ENCODE results near the gene MSANTD1. TPM values are rescaled to one million over a fixed set of nuclear protein-coding genes. Genes with fewer than 3 reads are reported as not detected.

Gene MSANTD1
- total RNA-seq, 1 donor from 2014 or later = 2.6 TPM

DNA sequence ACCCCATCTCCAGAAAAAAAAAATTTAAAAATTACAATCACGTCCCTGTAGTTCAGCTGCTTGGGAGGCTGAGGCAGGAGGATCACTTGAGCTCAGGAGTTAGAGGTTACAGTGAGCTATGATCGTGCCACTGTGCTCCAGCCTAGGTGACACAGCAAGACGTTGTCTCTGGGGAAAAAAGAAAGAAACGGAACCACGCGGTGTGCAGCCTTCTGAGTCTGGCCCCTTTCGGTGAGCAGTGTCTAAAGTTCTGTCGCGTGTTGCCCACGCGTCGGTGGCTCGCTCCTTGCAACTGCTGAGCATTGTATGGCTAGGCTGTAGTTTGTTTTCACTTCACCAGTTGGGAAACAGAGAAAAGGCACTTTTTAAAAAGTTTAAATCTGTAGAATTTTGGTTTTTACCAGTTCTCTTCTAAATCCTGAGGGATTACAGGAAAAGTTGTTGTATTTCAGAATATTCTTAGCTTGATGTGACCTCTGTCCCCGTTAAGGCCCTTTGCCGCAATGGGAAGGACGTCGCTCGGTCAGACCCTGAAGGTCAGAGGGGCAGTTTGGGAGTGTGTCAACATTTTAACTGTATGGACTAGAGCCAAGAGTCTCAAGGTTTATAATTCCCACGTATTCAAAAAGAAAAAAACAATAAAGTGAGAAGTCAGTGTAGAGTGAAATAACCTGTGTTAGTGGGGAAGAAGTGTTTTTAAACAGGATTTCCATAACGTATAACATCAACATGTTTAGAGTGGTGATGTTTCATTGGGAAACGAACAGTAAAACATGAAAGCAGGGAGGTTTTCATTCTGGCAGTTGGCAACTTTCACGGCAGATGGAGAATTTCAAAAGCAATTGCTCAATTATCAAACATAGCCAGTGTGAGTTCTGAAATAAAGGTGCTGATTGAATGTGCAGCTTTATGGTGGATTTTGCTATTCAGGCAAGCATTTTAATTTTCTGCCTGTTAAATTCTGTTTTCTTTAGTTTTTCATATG is 45.8 kb upstream of the MSANTD1 start:
- Mint-ChIP-seq H3K36me3 (ENCODE audit: unreplicated experiment) (no peaks in the 10 kb centered on the region), H3K27ac (ENCODE audit: unreplicated experiment) (no peak overlapping the region), H3K4me1 (ENCODE audit: low read depth, unreplicated experiment) (peaks cover 10% of the 10 kb centered on the region), H3K9me3 (ENCODE audit: unreplicated experiment) (no peaks in the 10 kb centered on the region), H3K27me3 (ENCODE audit: unreplicated experiment) (peaks cover 2% of the 10 kb centered on the region), H3K4me3 (ENCODE audit: unreplicated experiment) (no peak overlapping the region)
- TF ChIP-seq, protein P1, sequence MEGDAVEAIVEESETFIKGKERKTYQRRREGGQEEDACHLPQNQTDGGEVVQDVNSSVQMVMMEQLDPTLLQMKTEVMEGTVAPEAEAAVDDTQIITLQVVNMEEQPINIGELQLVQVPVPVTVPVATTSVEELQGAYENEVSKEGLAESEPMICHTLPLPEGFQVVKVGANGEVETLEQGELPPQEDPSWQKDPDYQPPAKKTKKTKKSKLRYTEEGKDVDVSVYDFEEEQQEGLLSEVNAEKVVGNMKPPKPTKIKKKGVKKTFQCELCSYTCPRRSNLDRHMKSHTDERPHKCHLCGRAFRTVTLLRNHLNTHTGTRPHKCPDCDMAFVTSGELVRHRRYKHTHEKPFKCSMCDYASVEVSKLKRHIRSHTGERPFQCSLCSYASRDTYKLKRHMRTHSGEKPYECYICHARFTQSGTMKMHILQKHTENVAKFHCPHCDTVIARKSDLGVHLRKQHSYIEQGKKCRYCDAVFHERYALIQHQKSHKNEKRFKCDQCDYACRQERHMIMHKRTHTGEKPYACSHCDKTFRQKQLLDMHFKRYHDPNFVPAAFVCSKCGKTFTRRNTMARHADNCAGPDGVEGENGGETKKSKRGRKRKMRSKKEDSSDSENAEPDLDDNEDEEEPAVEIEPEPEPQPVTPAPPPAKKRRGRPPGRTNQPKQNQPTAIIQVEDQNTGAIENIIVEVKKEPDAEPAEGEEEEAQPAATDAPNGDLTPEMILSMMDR (IDR thresholded peaks at IDR 0.05; ENCODE audit: partially characterized antibody, unreplicated experiment) = no peak
- no peak for DNase-seq

DNA sequence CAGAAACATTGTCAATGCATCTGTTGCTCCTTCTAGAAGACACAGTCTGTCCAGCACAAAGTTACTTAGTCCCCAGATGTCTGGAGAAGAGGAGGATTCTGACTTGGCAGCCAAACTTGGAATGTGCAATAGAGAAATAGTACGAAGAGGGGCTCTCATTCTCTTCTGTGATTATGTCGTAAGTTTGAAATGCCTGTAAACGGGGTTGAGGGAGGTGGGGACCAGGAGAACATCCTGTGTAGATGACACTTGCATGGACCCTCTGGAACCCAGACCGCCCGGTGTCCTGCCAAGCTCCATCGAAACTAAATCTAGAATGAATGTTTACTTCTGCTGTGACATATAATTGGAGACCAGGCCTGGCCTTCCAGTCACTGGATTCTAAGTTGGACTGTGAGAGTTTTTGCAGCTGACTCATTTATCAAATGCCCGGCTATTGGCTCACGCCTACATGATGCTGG is 45.0 kb upstream of the MSANTD1 start:
- Mint-ChIP-seq H3K4me1 (ENCODE audit: low read depth, unreplicated experiment) (peaks cover 10% of the 10 kb centered on the region), H3K9me3 (ENCODE audit: unreplicated experiment) (no peaks in the 10 kb centered on the region), H3K4me3 (ENCODE audit: unreplicated experiment) (no peak overlapping the region), H3K36me3 (ENCODE audit: unreplicated experiment) (no peaks in the 10 kb centered on the region), H3K27me3 (ENCODE audit: unreplicated experiment) (peaks cover 2% of the 10 kb centered on the region), H3K27ac (ENCODE audit: unreplicated experiment) (no peak overlapping the region)
- no peak for DNase-seq
- TF ChIP-seq, protein P1 (IDR thresholded peaks at IDR 0.05; ENCODE audit: partially characterized antibody, unreplicated experiment) = no peak

DNA sequence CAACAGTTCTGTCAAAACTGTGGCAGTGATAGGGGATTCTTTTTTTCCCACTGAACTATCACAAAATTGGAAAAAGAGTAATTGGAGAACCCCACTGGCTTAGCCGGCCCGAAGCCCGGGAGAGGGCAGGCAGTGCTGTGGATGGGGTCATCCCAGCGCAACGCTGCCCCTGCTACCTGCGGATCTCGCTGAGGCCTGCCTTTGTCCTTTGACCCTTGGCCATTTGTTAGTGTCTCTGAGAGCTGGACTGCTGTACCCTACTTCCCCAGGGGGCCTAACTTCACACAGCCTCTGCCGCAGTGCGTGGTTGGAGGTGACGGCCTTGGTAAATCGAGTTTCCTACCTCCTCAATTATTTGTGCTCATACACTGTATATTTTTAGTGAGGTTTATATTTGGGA is 43.0 kb upstream of the MSANTD1 start:
- peaks cover 2% of the 10 kb centered on the region for H3K27me3 Mint-ChIP-seq (ENCODE audit: unreplicated experiment)
- no peaks in the 10 kb centered on the region for H3K9me3 Mint-ChIP-seq (ENCODE audit: unreplicated experiment)
- H3K36me3 Mint-ChIP-seq (ENCODE audit: unreplicated experiment) = no peaks in the 10 kb centered on the region
- peaks cover 7% of the 10 kb centered on the region for H3K4me1 Mint-ChIP-seq (ENCODE audit: low read depth, unreplicated experiment)
- no peak for DNase-seq
- TF ChIP-seq, protein P1 (IDR thresholded peaks at IDR 0.05; ENCODE audit: partially characterized antibody, unreplicated experiment) = no peak
- no peak overlapping the region for H3K4me3 Mint-ChIP-seq (ENCODE audit: unreplicated experiment)
- H3K27ac Mint-ChIP-seq (ENCODE audit: unreplicated experiment) = no peak overlapping the region

DNA sequence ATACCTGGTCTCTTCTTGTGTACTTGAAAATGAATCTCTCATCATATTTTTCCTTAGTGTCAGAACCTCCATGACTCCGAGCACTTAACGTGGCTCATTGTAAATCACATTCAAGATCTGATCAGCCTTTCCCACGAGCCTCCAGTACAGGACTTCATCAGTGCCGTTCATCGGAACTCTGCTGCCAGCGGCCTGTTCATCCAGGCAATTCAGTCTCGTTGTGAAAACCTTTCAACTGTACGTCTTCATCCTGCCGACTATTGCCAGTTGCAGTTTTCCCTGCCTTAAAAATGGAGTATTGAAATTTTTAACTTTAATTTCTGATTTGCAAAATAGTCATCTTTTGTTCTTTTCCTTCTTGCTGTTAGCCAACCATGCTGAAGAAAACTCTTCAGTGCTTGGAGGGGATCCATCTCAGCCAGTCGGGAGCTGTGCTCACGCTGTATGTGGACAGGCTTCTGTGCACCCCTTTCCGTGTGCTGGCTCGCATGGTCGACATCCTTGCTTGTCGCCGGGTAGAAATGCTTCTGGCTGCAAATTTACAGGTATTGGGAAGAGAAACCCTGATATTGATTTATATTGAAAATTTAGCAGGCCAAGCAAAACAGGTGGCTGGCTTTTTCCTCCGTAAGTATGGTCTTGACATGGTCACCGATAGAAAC is 42.4 kb upstream of the MSANTD1 start:
- Mint-ChIP-seq H3K27ac (ENCODE audit: unreplicated experiment) (no peak overlapping the region), H3K36me3 (ENCODE audit: unreplicated experiment) (no peaks in the 10 kb centered on the region), H3K27me3 (ENCODE audit: unreplicated experiment) (peaks cover 2% of the 10 kb centered on the region), H3K4me1 (ENCODE audit: low read depth, unreplicated experiment) (peaks cover 7% of the 10 kb centered on the region), H3K9me3 (ENCODE audit: unreplicated experiment) (no peaks in the 10 kb centered on the region), H3K4me3 (ENCODE audit: unreplicated experiment) (no peak overlapping the region)
- no peak for DNase-seq
- TF ChIP-seq, protein P1 (IDR thresholded peaks at IDR 0.05; ENCODE audit: partially characterized antibody, unreplicated experiment) = no peak
